Activated CD8-positive, alpha-beta memory T cell treated with anti-CD3 and anti-CD28 coated beads, Interleukin-2, amount 50 U/mL, for 24 hours (primary cell): ENCODE measurements around the gene STXBP1.
"Not testable (repeated sequence)": the region's sequence is repeated elsewhere in the genome, so short reads cannot be mapped to it uniquely, and the experiment has no call there.

Experiments used
- DNase-seq: peaks from one replicate; pipeline ENCODE4 v3.0.0-alpha.2; 2020; ENCODE audit errors: extremely low read depth

STXBP1 gene

DNA sequence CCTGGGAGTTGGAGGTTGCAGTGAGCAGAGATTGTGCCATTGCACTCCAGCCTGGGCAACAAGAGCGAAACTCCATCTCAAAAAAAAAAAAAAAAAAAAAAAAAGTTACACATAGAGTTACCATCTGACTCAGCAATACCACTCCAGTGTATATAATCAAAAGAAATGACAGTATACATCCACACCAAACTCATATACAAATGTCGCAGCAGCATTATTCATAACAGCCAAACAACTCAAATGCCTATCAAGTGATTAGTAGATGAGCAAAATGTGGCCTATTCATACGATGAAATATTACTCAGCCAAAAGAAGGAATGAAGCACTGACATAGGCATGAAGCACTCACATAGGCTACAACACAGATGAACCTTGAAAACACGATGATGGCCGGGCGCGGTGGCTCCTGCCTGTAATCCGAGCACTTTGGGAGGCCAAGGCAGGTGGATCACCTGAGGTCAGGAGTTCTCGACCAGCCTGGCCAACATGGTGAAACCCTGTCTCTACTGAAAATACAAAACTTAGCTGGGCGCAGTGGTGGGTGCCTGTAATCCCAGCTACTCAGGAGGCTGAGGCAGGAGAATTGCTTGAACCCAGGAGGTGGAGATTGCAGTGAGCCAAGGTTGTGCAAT is 9.4 kb downstream of the STXBP1 start:
- not testable (repeated sequence) for DNase-seq

DNA sequence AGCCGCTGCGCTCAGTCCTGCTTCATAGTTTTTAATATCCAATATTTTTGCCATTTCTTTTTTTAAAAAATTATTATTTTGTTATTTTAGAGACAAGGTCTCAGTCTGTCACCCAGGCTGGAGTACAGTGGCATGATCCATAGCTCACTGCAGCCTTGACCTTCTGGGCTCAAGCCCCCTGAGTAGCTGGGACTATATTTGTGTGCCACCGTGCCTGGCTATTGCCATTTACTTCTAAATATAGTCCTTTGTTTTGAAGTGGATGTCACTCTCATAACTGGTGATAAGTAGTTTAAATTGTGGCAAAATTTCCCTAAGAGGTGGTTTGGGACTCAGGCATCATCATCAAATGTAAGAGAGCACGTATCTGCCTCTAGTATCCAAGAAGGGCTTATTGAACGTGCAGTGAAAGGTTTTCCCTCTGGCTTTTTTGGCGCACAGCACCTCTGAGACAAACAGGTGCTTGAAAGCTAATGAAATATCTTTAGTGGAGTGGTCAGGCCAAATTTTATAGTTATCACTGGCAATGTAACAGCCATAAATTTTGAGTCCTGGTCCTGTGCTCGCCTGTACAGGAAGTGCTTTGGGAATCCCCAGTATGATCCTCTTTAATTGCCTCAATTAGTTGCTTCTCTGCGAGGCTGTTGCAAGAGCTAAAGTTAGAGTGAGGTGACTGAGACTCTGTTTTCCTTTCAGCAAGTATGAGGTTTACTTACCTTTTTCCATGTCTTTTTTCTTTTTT is 14.8 kb downstream of the STXBP1 start:
- DNase-seq, result no peak

DNA sequence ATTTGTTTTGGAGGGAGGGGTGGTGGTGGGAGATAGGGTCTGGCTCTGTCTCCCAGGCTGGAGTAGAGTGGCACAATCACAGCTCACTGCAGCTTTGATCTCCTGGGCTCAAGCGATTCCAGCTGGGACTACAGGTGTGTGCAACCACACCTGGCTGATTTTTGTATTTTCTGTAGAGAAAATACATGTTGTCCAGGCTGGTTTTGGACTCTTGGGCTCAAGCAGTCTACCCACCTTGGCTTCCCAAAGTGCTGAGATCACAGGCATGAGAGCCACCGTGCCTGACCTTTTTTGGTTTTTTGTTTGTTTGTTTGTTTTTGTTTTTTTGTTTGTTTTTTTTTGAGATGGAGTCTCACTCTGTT is 15.4 kb downstream of the STXBP1 start:
- no peak for DNase-seq

DNA sequence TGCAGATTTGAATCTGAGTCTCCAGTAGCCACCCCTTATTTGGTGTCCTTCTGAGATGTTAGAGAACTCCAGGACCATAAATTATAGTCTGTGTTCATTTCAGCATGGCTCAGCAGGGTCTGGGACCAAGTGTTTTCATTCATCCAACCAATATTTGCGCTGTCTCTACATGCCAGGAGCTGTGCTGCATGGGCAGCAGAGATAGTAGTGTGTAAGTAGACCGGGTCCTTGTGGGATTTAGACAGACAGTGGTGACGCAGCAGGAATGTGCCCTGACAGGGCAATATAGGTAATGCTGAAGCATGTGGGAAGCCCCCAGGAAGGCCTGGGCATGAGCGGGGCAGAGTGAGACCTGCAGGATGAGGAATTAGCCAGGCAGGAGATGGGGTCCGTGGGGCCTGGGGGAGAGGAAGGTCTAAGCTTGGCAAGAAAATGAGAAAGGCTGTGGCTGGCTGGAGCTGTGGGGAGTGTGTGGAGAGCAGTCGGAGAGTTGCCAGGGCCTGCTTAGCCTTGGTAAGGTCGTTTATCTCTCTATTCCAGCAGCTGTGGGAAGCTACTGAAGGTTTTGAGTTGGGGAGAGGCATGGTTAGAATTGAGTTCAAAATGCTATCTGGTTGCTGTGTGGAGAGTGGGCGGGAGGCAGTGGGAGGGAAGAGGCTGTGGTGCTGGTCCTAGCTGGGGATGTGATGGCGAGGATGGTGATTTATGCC is 16.8 kb downstream of the STXBP1 start:
- no peak for DNase-seq

DNA sequence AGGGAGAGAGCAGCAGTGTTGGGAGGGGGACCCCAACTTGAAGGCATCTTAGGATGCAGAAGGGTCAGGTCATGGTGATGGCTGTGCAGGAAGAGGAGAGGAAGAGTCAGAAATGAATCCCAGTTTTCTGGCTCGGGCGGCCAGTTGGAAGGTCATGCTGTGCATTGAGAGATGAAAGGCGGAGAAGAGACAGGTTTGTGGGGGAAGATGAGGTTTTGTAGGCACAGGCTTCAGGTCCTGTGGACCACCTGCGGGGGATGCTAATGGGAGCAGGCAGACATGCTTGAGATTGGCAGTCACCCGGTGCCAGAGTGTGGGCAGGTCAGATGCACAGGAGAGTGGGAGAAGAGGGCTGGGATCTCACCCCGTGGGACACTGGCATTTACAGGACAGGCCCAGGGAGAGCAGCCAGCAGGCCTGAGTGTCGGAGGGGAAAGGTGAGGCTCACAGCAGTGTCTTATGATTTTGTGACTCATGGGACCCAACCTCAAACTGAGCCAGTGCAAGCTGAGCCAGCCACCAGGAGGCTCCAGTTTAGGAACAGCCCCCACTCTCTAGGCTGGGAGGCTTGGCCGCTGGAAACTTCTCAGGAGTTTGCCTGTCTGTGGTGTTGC is 17.5 kb downstream of the STXBP1 start:
- DNase-seq, result no peak

DNA sequence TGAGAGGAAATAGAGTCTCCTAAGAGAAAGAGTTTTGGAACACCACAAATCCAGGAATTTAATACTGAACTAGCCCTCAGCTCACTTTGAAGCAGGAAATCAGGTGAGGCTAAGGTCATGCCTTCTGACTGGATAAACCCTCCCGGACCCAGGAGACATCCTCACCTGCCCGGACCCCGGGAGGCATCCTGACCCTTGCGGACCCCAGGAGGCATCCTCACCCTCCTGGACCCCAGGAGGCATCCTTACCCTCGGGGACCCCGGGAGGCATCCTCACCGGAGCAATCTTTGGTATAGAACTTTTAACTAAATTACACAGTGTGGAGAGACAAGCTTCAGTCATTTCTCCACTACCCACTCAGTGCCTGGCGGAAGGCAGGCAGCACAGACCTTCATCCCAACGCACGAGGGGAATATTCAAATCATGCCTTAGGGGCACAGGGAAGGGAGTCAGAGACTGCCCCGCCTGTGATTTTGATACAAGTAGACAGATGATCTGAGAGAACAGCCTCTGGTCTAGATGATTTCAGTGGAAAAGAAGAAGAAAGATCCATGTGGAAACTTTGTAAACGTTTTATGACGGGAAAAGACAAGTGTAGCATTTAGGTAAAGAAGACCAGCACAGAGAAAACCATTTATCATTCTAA is 21.3 kb downstream of the STXBP1 start:
- no peak for DNase-seq

DNA sequence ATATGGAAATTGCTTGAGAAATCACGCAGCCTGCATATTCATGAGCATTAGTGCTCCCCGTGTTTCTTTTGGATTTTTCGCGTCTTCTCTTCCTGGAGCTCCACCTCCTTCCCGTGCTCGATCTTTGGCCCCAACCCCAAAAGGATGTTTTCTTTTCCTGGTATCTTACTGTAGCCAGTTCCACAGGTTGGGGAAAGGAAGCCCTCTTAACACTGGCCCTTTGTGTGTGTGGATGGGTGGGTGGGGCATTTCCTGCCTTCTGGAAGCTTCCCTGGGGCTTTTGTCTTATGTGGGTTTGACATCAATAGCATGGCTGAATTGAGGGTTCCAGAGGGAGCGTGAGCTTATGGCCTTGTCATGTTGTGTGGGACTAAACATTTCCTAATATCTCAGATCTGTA is 21.9 kb downstream of the STXBP1 start:
- no peak for DNase-seq

DNA sequence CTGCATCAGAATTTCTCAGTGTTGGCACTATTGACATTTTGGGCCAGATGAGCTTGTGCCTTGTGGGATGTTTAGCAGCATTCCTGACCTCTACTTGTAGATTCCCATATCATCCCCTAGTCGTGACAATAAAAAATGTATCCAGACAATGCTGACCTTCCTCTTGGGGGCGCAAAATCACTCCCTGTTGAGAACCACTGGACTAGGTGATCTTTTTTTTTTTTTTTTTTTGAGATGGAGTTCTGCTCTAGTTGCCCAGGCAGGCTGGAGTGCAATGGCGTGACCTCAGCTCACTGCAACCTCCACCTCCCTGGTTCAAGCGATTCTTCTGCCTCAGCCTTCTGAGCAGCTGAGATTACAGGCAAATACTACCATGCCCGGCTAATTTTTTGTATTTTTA is 22.6 kb downstream of the STXBP1 start:
- no peak for DNase-seq

DNA sequence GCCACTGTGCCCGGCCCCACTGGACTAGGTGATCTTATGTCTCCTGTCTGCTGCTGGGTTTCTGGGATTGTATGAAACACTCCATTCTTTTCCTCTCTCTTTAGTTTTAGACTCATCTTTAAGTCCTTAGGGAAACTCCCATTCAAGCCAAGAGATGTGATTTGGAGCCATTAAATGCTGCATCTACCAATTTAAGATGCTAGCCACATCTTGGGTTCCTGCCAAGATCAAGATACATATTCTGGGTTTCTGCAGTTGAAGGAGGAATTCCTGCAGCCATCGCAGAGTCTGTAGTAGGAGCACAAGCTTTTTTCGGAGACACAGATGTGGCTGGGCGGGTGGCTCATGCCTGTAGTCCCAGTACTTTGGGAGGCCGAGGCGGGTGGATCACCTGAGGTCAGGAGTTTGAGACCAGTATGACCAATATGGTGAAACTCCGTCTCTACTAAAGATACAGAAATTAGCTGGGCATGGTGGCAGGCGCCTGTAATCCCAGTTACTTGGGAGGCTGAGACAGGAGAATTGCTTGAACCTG is 23.2 kb downstream of the STXBP1 start:
- no peak for DNase-seq

DNA sequence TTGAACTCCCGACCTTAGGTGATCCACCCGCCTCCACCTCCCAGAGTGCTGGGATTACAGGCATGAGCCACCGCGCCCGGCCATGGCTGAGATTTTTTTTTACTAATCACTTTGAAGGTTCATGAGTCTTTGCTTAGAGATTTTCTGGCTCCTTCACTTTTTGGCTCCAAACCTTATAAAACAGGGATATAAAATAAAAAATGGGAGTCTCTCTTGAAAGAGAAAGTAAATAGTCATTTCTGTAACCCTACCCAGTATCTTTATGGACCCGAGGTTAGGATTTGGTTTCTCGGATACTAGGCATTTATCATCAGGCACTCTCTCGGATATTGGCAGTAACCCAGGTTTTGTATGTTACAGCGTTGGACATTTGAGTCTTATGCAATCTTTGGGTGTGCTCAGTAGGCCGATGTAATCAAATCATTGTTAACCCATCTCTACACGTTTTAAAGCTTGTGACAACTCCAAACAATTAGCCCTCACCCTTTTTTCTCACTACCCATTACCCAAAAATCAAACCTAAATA is 25.3 kb downstream of the STXBP1 start:
- no peak for DNase-seq

DNA sequence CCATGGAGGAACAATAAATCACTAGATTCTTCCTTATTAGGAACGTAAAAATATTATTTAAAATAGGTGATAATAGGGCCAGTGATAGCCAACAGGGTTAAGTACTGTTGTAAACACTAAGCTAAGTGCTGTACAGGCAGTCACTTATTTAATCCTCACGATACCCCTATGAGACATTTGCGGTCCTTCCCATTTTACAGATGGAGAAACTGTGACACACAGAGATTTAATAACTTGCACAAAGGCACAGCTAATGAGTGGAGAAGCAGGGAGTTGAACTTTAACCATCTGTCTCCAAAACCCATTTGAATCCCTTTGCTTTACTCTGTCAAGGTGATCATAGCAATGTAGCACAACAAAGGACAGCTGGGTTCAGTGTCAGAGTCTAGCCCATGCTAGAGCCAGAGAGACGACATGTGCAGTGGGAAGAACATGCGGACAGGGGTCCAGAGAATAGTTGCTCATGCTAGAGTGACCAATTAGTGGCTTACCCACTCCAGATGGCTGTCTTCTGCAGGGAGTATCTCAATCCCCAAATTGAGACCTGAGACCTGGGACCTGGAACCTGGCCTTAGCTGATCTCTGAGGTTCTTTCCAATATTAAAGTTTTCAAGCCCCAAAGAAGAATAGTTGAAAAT is 28.9 kb downstream of the STXBP1 start:
- no peak for DNase-seq

DNA sequence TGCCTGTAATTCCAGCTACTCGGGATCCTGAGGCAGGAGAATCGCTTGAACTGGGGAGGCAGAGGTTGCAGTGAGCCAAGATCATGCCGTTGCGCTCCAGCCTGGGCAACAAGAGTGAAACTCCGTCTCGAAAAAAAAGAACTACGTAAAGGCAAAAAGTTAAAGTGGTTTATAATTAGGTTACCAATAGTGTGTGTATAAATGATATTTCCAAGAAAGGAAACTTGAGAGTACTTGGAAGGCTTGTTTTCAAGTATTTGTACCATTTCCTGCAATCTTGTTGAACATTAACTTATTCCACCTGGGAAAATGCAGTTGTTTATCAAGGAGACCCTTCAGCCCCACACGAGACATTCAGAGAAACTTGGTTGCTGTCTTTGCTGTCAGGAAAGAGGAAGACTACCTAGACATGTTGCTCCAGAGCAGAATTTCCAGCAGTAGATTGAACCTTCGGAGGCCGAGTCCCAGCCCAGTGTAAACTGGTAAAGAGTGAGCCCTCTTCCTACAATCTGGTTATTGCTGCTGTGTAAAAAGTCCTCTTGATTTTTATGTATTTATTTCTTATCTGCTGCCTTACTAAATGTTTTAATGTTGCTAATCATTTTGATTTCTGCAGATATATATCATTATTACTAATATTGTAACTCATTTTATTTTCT is 30.1 kb downstream of the STXBP1 start:
- no peak for DNase-seq

DNA sequence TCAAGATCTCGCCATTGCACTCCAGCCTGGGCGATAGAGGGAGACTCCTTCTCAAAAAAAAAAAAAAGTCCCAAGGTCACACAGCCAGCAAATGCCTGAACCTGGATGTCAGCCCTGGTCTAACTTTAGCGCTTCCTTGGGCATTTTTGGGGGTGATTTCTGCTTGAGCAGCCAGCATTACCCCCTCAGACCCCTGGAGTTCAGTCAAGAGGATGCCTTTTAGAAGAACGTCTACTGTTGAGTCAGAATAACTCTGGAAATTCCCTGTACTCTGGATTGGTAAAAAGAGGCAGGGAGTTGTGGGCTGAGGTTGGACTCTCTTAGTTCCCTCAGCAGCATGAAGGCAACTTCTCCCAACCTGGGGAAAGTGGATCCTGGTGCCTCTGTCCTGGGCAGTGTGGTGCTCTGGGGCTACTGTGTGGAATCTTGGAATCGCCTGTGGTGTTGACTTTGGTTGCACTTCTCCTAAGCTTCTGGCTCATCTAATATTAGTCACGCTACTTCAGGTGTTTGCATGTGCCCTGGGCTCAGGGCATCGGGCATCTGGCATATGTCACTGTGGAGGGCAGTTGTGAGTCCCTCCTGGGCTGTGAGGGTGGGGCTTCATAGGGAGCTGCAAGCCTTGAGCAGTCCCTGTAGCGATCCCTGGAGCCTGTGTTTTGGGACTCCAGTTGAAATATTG is 32.2 kb downstream of the STXBP1 start:
- DNase-seq, result no peak

DNA sequence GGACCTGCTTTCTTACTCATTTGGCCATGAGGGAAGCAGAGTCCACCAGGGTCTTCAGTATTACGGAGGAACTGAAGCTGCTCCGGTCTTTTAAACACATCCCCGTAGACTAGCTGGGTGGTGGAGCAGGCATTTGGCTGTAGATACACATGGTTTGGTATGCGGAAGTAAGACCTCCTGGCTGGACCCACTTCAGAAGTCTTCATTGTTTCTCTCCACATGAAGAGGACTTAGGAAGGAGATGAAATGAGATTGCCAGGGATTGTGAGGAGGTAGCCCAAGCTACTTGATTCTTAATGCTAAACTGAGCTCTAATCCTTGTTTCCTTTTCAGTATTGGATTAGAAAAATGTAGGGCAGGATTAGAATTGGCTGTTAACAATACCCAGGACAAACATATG is 32.9 kb downstream of the STXBP1 start:
- no peak for DNase-seq

DNA sequence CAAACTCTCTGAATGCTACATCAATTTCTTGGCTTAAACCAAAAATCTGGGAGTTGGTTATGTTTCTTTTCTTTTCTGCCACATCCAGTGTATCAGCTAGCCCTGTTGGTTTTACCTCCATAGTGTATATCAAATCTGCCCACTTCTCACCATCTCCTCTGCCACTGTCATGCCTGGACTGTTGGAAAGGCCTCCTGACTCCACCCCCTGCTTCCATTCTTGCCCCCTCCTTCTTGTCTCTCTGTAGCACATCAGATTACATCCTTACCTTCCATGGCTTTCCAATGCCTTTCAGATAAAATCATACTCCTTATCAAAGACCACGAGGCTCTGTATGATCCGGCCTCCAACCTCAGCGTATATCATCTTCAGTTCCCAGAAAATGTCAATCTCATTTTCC is 35.4 kb downstream of the STXBP1 start:
- no peak for DNase-seq

DNA sequence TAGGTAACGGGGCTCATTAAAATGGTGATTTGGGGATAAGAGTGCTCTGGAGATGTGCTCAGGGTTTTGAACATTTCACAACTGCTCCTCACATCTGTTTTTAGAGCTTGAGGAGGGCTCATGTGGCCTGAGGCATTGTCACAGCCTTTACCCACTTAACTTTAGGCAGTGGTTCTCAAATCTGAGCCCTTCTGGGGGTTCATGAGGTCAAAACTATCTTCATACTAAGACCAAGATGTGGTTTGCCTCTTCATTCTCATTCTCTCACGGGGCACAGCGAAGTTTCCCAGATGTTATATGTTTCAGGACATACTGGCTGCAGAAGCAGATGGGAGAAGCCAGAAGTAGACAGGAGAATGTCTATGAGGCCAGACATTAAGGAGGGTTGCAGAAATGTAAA is 38.4 kb downstream of the STXBP1 start:
- no peak for DNase-seq

DNA sequence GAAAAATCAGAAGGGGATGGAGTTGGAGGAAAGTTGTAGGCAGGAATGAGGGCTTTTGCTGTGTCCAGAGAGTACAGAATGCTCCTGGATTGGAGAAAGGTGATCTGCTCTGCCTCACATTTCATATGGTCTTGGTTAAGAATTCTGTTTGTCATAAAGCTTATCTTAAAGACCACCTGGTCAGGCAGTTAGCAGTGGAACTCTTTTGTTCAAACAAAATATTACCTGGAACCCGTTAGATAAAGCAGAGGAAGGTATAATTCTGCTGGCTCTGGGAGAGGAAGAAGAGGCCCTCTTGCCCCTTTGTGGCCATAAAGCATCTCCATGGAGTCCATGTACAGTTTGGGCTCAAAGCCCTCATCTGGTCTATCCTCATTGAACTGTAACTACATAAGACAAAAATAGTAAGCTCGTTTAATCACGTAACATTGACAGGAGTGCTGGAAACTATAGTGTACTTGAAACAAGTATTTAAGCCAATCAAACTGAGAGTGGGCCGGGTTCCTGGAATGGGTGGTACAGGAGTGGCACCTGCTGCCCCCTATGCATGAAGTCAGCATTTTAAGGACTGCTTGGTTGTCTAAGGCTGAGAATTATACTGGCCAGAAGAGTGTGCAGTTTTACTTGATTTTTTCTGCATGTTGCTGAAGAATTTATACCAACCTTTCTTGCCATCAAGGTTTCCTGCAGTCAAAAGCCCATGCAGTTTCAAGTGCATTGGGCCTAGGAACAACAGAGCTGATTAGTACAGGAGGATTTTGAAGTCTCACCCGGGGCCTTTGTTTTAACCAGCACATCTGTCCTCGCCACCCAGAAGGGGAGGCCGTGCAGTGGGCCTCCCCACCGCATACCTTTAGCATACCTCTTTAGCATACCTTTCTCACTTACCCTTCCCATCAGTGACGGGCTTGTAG is 39.9 kb downstream of the STXBP1 start:
- DNase-seq, result no peak

DNA sequence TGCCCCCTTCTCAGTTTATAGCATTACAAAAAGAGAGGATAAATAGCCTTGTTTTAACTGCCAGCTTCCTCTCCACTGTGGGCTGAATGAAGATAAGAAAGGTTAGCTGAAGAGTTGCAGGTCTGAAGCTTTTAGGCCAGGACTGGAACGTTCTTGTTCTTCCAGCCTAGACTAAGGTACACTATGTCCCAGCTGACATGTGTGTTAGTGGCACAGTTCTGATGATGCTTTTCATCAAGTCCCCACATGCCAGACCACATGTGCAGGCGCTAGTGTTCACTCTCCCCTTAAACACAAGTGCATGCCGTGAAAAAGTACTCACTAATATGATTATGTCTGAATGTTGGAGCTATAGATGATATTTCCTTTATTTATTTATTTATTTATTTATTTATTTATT is 40.7 kb downstream of the STXBP1 start:
- no peak for DNase-seq

DNA sequence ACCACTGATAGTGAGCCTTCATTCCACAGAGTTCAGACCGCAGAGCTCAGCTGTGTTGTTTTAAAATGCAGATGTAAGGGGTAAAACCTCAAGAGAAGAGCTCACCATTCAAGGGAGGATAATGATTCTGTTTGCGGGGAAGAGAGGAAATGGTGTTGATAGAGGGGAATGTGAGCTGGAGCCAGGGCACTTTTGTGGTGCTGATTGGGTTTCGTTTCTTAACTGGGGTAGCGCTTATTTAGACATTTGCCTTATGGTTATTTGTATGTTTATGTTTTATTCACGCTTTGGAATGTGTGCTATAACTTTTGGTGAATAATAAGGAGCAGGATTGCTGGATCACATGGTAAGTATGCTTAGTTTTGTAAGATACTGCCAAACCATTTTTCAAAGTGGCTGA is 42.5 kb downstream of the STXBP1 start:
- no peak for DNase-seq
